Stimulated activated CD4-positive, alpha-beta T cell treated with anti-CD3 and anti-CD28 coated beads, Interleukin-15, amount 100 ng/mL, for 48 hours (primary cell): Measurements from ENCODE around the gene PRR3.

ENCODE experiments used
- DNase-seq, 2 donors: peaks; one replicate each; pipeline ENCODE4 v3.0.0-alpha.2; 2020; ENCODE audit warnings: low read depth in 2 of 2

The PRR3 gene

GRCh38 chr6:30571762-30572082, 14.6 kb downstream of the PRR3 start:
- DNase-seq: no peak

DNA sequence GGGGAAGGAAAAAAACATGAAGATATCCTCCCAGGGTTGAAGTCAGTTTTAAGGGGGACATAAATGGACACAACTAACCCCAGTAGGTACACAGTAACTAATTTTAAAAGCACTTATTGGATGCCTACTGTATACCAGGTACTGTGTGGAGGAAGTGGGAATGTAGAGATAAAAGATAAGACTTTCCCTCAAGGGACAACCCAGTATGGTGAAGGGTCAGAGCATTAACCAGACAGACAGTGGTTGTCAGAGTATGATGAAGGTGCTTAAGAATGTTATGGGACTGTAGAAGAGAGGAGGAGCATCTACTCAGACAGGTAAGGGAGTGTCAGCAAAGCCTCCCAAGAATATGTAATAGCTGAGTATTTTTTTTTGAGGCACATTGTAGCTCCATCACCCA, 15.1 kb downstream of the PRR3 start:
- no peak for DNase-seq

DNA sequence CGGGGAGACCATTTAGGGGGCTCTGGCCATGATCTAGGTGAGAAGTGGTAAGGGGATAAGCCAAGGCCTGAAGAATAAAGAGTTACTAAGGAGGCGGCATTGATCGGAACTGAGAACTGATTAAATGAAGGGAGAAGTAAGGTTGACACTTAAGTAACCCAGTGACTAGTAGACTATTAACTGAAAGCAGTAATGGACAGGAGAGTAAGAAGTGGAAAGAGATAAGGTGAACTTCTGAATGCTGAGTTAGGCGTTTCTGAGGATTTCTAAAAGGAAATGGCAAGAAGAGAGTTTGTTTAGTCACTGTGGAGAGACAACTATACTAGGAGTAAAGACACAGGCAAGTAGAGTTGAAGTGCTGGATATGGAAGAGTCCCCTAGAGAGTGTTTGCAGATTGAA, 16.0 kb downstream of the PRR3 start:
- no peak for DNase-seq

DNA sequence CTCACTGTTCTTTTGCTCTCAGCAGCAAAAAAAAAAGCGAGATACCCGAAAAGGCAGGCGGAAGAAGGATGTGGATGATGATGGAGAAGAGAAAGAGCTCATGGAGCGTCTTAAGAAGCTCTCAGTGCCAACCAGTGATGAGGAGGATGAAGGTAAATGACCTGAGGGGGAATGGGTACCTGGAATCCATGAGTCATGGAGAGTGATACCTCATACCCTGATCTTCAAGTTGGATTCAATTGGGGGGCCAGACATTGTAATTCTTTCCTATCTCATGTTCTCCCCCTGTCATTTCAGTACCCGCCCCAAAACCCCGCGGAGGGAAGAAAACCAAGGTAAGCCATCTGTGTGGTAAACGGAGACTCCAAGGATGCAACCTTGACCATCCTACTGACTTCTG, 21.0 kb downstream of the PRR3 start:
- no peak for DNase-seq

- no peak for DNase-seq
Observed at GRCh38 chr6:30583921-30584320, 26.8 kb downstream of the PRR3 start.

GRCh38 chr6:30589754-30590358, 32.8 kb downstream of the PRR3 start:
- DNase-seq: no peak

DNA sequence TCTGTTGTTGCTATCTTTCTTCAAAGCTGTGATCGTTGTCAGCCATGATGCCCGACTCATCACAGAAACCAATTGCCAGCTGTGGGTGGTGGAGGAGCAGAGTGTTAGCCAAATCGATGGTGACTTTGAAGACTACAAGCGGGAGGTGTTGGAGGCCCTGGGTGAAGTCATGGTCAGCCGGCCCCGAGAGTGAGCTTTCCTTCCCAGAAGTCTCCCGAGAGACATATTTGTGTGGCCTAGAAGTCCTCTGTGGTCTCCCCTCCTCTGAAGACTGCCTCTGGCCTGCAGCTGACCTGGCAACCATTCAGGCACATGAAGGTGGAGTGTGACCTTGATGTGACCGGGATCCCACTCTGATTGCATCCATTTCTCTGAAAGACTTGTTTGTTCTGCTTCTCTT, 33.4 kb downstream of the PRR3 start:
- DNase-seq: no peak

DNA sequence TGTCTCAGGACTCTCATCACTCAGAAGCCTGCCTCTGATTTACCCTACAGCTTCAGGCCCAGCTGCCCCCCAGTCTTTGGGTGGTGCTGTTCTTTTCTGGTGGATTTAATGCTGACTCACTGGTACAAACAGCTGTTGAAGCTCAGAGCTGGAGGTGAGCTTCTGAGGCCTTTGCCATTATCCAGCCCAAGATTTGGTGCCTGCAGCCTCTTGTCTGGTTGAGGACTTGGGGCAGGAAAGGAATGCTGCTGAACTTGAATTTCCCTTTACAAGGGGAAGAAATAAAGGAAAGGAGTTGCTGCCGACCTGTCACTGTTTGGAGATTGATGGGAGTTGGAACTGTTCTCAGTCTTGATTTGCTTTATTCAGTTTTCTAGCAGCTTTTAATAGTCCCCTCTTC, 33.9 kb downstream of the PRR3 start:
- DNase-seq: no peak

DNA sequence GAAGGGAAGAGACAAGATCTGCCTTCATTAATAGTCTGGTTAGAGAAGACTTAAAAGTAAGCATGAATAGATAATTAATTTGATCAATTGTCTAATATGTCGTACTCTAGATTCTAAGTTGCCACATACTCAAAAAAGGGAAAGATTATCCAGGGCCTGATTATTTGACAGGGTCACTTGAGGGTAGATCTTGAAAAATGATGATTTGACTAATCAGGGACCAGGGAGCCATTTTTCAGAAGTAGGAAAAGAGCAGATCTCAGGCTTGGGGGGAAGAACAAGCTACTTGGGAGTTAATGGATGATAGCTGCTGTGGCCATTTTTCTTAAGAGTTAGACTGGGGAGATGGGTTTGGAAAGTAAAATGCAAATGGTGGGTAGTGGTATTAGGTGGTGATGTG, 35.2 kb downstream of the PRR3 start:
- DNase-seq: no peak

GRCh38 chr6:30597315-30598144, 40.4 kb downstream of the PRR3 start:
- DNase-seq: peak; percentile 47 to 77

- DNase-seq: no peak
Observed at GRCh38 chr6:30598912-30599624, 42.0 kb downstream of the PRR3 start.

- DNase-seq: no peak
Observed at GRCh38 chr6:30599625-30600324, 42.7 kb downstream of the PRR3 start.

- no peak for DNase-seq
Observed at GRCh38 chr6:30600451-30600961, 43.4 kb downstream of the PRR3 start.

DNA sequence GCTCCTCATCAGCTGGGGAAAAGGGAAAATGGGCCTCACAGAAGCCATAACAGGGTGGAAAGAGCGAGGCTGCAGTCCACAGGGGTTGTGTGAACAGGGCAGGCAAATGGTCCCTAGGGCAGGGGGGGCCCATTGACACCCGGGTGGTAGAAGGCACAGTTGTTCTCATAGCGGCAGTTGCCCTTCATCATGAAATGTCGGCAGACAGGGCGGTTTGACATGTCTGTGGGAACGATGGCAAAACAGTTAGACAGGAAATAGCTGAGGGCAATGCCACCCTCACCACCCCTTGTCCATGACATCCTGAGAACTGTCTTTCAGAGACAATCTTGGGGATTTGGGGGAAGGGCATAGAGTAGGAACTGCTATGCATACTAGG, 44.3 kb downstream of the PRR3 start:
- no peak for DNase-seq

DNA sequence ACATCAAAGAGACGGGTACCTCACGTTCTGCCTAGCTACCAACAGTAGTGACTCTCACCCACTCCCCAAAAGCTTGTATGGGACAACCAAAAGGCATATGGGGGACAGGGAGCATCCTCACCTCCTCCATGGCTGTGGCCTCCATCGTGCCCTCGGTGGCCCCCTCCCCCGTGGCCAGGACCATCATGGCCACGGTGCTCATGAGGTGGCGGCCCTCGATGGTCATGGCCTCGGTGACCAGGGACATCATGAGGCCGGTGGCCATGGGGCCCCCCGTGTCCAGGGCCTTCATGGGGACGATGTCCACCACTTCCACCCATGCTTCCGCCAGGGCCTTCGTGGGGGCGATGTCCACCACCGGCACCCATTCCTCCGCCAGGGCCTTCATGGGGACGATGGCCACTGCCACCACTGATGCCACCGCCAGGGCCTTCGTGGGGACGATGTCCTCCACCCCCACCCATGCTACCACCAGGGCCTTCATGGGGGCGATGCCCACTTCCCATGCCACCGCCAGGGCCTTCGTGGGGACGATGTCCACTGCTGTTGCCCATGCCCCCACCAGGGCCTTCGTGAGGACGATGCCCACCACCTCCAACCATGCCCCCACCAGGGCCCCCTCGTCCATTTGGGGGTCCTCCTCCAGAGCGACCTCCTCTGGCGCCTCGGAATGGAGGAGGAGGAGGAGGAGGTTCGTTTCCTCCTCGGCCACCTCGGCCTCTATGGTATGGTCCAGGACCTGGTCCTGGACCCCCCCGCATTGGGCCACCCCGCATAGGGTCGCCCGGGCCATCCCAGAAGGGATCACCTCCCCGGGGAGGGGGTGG, 44.9 kb downstream of the PRR3 start:
- no peak for DNase-seq

GRCh38 chr6:30603961-30604360, 46.9 kb downstream of the PRR3 start:
- no peak for DNase-seq

DNA sequence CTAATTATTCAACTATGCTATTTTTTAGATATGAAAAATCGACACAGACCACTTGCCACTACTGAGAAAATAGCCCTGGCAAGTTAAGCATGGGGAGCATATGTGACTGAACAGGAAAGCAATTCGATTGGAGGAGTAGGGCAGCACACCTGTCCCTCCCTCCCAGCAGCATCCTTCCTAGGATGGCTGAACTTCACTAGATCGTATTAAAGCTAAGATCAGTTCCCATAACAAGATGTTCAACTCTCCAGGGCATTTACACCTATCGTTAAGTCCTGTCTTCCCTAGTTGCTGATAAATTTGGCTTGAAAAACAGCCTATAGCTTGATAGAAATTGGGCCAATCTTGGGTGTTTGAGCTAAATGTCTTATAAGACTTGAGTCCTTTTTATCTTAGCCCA, 53.0 kb downstream of the PRR3 start:
- DNase-seq: no peak

- no peak for DNase-seq
Observed at GRCh38 chr6:30611150-30611855, 54.2 kb downstream of the PRR3 start.

GRCh38 chr6:30611856-30612194, 54.7 kb downstream of the PRR3 start:
- DNase-seq: no peak

- no peak for DNase-seq
Observed at GRCh38 chr6:30612213-30612612, 55.1 kb downstream of the PRR3 start.

DNA sequence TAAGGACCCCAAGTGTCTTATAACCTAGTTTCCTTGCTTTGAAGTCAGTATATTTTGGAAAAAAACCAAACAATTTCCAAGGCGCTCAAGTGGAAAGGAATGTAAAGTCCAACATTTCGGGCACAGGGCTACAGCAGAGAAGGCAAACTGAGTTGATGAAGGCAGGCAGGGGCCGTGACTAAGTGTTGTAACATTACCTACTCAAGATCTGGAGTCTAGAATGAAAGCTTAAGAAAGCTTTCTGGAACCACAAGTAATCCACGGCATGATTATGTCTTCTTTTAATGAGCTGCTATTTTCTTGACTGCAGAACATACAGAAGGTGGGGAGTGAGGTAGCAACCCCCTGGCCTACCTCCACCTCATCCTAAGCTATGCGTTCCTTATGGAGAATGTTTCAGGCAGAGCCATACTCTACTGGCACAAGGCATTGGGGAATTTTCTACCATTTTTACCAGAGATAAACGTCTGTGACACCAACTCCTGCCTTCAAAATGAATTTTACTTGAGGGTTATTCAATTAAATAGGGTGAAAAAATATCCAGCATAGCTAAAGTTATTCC, 55.7 kb downstream of the PRR3 start:
- DNase-seq: no peak
